Measurements from ENCODE around the gene RFX4. TPM values are rescaled to one million over a fixed set of nuclear protein-coding genes. Genes with fewer than 3 reads are reported as not detected.

The RFX4 gene
- polyA plus RNA-seq, 4 donors = 0.36 to 0.38 TPM; not detected in 2

- no peak for DNase-seq (ENCODE audit: low read depth in 4 of 4, low spot score in 2 of 4)
Observed at GRCh38 chr12:106790020-106790419, 207.2 kb downstream of the RFX4 start.

- DNase-seq (ENCODE audit: low read depth in 4 of 4, low spot score in 2 of 4) = no peak
Observed at GRCh38 chr12:106791531-106791930, 208.7 kb downstream of the RFX4 start.

DNA sequence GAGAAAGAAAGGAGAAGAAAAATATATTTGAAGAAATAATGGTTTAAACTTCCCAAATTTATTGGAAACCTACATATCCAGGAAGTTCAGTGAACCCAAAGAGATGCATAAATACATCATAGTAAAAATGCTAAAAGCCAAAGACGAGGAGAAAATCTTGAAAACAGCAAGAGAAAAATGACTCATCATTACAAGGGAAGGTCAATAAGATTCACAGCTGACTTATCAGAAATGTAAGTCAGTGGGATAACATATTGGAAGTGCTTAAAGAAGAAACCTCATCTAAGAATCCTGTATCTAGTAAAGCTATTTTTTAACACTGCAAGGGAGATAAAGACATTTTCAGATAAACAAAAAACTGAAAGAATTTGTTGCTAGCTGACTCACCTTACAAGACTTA lies 211.6 kb downstream of the RFX4 start:
- no peak for DNase-seq (ENCODE audit: low read depth in 4 of 4, low spot score in 2 of 4)

DNA sequence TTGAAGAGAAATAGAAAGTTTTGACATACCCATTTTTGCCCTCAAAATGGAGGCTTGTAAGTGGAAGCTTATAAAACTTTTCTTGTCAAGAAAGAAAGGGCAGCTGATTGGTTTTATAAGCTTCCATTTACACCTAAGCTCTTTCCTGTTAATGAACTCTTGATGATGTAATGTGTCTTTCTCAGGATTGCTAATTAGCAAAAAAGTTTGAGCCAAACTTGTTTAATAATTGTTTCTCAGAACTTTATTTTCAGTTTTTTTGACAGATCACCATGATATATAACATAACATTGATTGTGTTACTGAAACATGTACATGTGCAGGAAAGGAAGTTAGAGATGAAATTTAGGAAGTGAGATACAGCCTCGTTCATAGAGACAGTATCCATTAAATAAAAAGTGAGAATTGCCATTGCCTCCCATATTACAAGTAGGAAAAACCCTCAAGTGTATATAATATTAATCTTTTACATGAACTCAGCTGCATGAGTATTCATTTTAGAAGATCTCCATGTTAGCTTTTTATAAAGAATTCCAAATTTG lies 218.4 kb downstream of the RFX4 start:
- no peak for DNase-seq (ENCODE audit: low read depth in 4 of 4, low spot score in 2 of 4)

- DNase-seq (ENCODE audit: low read depth in 4 of 4, low spot score in 2 of 4) = no peak
Observed at GRCh38 chr12:106801830-106802533, 219.2 kb downstream of the RFX4 start.

GRCh38 chr12:106804668-106805067 lies 221.9 kb downstream of the RFX4 start:
- DNase-seq (ENCODE audit: low read depth in 4 of 4, low spot score in 2 of 4) = no peak

Other genes with a start within 250 kb of the RFX4 start
- 10 to 100 TPM; 15.5 to 19.2 (median 16.2) TPM for gene POLR3B, start 225.3 kb upstream of the RFX4 start, polyA plus RNA-seq (ENCODE audit: insufficient read length in 4 of 4)
- gene RIC8B, start 191.7 kb downstream of the RFX4 start, polyA plus RNA-seq (ENCODE audit: insufficient read length in 4 of 4) = 10 to 100 TPM; 21.2 to 32.1 (median 28.9) TPM

Data from left renal cortex interstitium (tissue), 4 donors.